Left renal cortex interstitium (tissue), 4 donors: Measurements from ENCODE around the gene GPC5. TPM values are rescaled to one million over a fixed set of nuclear protein-coding genes. Genes with fewer than 3 reads are reported as not detected.
"Not testable (repeated sequence)": the region's sequence is repeated elsewhere in the genome, so short reads cannot be mapped to it uniquely, and the experiment has no call there.

Experiments
- DNase-seq, 4 donors: peaks; one replicate each; pipeline ENCODE4 v3.0.0-alpha.2; 2013; ENCODE audit warnings: low read depth in 4 of 4, low spot score in 2 of 4, missing footprints in 1 of 4
- polyA plus RNA-seq, 4 donors: library from polyadenylated mRNA; unstranded; fragments of 120-200 nt; gene quantifications; one replicate each; pipeline ENCODE4 v1.2.1, GENCODE V29; 2013; ENCODE audit not compliant: insufficient read length in 4 of 4

GPC5 gene
- polyA plus RNA-seq, result 1 to 10 TPM; 3.1 to 8.6 (median 3.8) TPM

- DNase-seq, result peak in 1 of 4 donors; percentile 24
Observed at GRCh38 chr13:91398413-91399188, at the start of gene GPC5. Gene GPC5, plus strand, starts transcription at chr13:91398621.

GRCh38 chr13:91348906-91349435 is 49.5 kb upstream of the GPC5 start:
- peak; percentile 79 to 85 (median 84) for DNase-seq

GRCh38 chr13:91349992-91350911 is 48.2 kb upstream of the GPC5 start:
- no peak for DNase-seq

- no peak for DNase-seq
Observed at GRCh38 chr13:91351123-91351522, 47.3 kb upstream of the GPC5 start.

GRCh38 chr13:91351980-91352379 is 46.4 kb upstream of the GPC5 start:
- no peak for DNase-seq

GRCh38 chr13:91352891-91353290 is 45.5 kb upstream of the GPC5 start:
- not testable (repeated sequence) for DNase-seq

GRCh38 chr13:91353494-91353893 is 44.9 kb upstream of the GPC5 start:
- no peak for DNase-seq

- DNase-seq, result no peak
Observed at GRCh38 chr13:91355099-91355825, 43.2 kb upstream of the GPC5 start.

GRCh38 chr13:91355826-91356710 is 42.4 kb upstream of the GPC5 start:
- DNase-seq, result no peak

- no peak for DNase-seq
Observed at GRCh38 chr13:91356919-91357612, 41.4 kb upstream of the GPC5 start.

GRCh38 chr13:91357613-91358386 is 40.6 kb upstream of the GPC5 start:
- DNase-seq, result no peak

GRCh38 chr13:91358387-91358782 is 40.0 kb upstream of the GPC5 start:
- DNase-seq, result no peak

- DNase-seq, result no peak
Observed at GRCh38 chr13:91359111-91359510, 39.3 kb upstream of the GPC5 start.

GRCh38 chr13:91359631-91360030 is 38.8 kb upstream of the GPC5 start:
- no peak for DNase-seq

GRCh38 chr13:91360246-91360751 is 38.1 kb upstream of the GPC5 start:
- DNase-seq, result no peak

GRCh38 chr13:91361755-91362271 is 36.6 kb upstream of the GPC5 start:
- DNase-seq, result no peak

- no peak for DNase-seq
Observed at GRCh38 chr13:91362908-91363307, 35.5 kb upstream of the GPC5 start.

- DNase-seq, result no peak
Observed at GRCh38 chr13:91368101-91368500, 30.3 kb upstream of the GPC5 start.
